Endothelial cell (in vitro differentiated cells): ENCODE results near the gene NFATC1. TPM values are rescaled to one million over a fixed set of nuclear protein-coding genes. Genes with fewer than 3 reads are reported as not detected.

Experiments used
- DNase-seq: peaks from one replicate; pipeline ENCODE4 v3.0.0; 2021; ENCODE audit warnings: low spot score
- H3K27ac Mint-ChIP-seq: one replicate; pipeline ENCODE4 v1.8.0; 2021; ENCODE audit warnings: mixed read lengths, inconsistent platforms; ENCODE audit not compliant: unreplicated experiment
- H3K27me3 Mint-ChIP-seq: one replicate; pipeline ENCODE4 v1.8.0; 2021; ENCODE audit warnings: mild to moderate bottlenecking, moderate library complexity, mixed read lengths, inconsistent platforms; ENCODE audit not compliant: unreplicated experiment
- H3K36me3 Mint-ChIP-seq: one replicate; pipeline ENCODE4 v1.8.0; 2021; ENCODE audit warnings: mild to moderate bottlenecking, low read depth, mixed read lengths, inconsistent platforms; ENCODE audit not compliant: unreplicated experiment
- H3K4me1 Mint-ChIP-seq: one replicate; pipeline ENCODE4 v1.8.0; 2021; ENCODE audit warnings: mild to moderate bottlenecking, mixed read lengths, inconsistent platforms; ENCODE audit not compliant: unreplicated experiment
- H3K4me3 Mint-ChIP-seq: one replicate; pipeline ENCODE4 v1.8.0; 2021; ENCODE audit warnings: mild to moderate bottlenecking, mixed read lengths, inconsistent platforms; ENCODE audit not compliant: unreplicated experiment
- H3K9me3 Mint-ChIP-seq: one replicate; pipeline ENCODE4 v1.8.0; 2021; ENCODE audit warnings: mixed read lengths, inconsistent platforms; ENCODE audit not compliant: unreplicated experiment
- CTCF ChIP-seq: fragments of 200-600 bp; sonication (generic); IDR thresholded peaks from one replicate; pipeline ENCODE4 v1.5.0; 2021; ENCODE audit warnings: antibody characterized with exemption; ENCODE audit not compliant: unreplicated experiment
- total RNA-seq: library from RNA; stranded (reverse); fragmentation: NEBNext Ultra II Directional; extraction: Animal tissue kit (Norgen Biotek cat#: 25700); gene quantifications from one replicate; pipeline ENCODE4 v1.2.1, GENCODE V29; 2021; ENCODE audit not compliant: unreplicated experiment

Gene NFATC1
- total RNA-seq, 1 donor from 2014 or later: 40.6 TPM

- no peak for TF ChIP-seq CTCF
- no peaks in the 10 kb centered on the region for H3K9me3 Mint-ChIP-seq
- H3K4me1 Mint-ChIP-seq: peaks cover 20% of the 10 kb centered on the region
- H3K4me3 Mint-ChIP-seq: peak overlapping the region; percentile 92
- DNase-seq: peak; percentile 38
- peak overlapping the region; percentile 75 for H3K27ac Mint-ChIP-seq
- peaks cover 9% of the 10 kb centered on the region for H3K36me3 Mint-ChIP-seq
- peaks cover 32% of the 10 kb centered on the region for H3K27me3 Mint-ChIP-seq
Measured at GRCh38 chr18:79399275-79400081, 3.7 kb downstream of the NFATC1 start.

- no peak overlapping the region for H3K27ac Mint-ChIP-seq
- DNase-seq: no peak
- no peak overlapping the region for H3K4me3 Mint-ChIP-seq
- H3K27me3 Mint-ChIP-seq: peaks cover 28% of the 10 kb centered on the region
- peaks cover 25% of the 10 kb centered on the region for H3K4me1 Mint-ChIP-seq
- peaks cover 9% of the 10 kb centered on the region for H3K36me3 Mint-ChIP-seq
- TF ChIP-seq CTCF: no peak
- H3K9me3 Mint-ChIP-seq: no peaks in the 10 kb centered on the region
Measured at GRCh38 chr18:79400091-79400590, 4.4 kb downstream of the NFATC1 start.

- no peak for TF ChIP-seq CTCF
- peaks cover 29% of the 10 kb centered on the region for H3K4me1 Mint-ChIP-seq
- peaks cover 28% of the 10 kb centered on the region for H3K27me3 Mint-ChIP-seq
- H3K27ac Mint-ChIP-seq: peak overlapping the region; percentile 77
- no peaks in the 10 kb centered on the region for H3K9me3 Mint-ChIP-seq
- H3K4me3 Mint-ChIP-seq: peak overlapping the region; percentile 89
- no peak for DNase-seq
- H3K36me3 Mint-ChIP-seq: peaks cover 9% of the 10 kb centered on the region
Measured at GRCh38 chr18:79400591-79401381, 5.1 kb downstream of the NFATC1 start.

DNA sequence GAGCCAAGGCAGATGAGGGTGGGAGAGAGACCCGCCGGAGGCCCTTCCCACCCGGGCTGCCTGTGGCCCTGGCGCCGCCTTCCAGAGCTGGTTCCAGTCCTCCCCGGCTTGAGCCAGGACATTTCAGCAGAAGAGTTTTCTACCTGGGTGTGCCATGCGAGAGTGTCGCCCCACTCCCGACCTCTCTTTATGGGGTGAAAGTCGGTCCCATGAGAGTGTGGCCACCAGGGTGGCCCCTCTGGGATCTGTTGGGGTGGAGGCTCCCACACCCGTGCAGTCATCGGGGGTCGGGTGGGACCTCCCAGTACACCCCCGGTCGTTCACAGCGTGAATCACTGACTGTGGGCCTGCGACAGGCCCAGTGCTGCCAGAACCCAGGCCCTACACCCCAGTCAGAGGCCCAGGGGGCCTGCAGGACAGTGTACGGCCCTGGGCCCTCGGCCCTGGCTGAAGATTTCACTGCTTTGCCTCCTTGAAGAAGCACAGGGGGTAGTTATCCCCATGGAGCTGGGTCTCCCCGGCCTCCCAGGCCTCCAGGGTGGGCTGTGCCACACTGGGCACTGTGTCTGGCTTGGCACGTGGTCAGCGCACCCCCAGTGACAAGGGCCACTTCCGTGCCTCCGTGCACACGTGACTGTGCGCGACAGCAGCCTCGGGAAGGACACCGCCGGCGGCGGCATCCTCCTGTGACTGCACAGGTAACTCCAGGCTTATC is 5.9 kb downstream of the NFATC1 start:
- H3K4me1 Mint-ChIP-seq: peaks cover 36% of the 10 kb centered on the region
- H3K9me3 Mint-ChIP-seq: no peaks in the 10 kb centered on the region
- peaks cover 13% of the 10 kb centered on the region for H3K36me3 Mint-ChIP-seq
- TF ChIP-seq CTCF: no peak
- DNase-seq: no peak
- peaks cover 33% of the 10 kb centered on the region for H3K27me3 Mint-ChIP-seq
- peak overlapping the region; percentile 89 for H3K4me3 Mint-ChIP-seq
- no peak overlapping the region for H3K27ac Mint-ChIP-seq
